ENCODE results near the gene COL6A5.

Gene COL6A5

GRCh38 chr3:130519754-130520153, 174.3 kb downstream of the COL6A5 start:
- no peak for DNase-seq (ENCODE audit: low read depth in 2 of 2)

GRCh38 chr3:130522399-130522798, 176.9 kb downstream of the COL6A5 start:
- no peak for DNase-seq (ENCODE audit: low read depth in 2 of 2)

- DNase-seq (ENCODE audit: low read depth in 2 of 2), result no peak
Observed at GRCh38 chr3:130527426-130527825, 182.0 kb downstream of the COL6A5 start.

GRCh38 chr3:130528120-130528519, 182.6 kb downstream of the COL6A5 start:
- no peak for DNase-seq (ENCODE audit: low read depth in 2 of 2)

- DNase-seq (ENCODE audit: low read depth in 2 of 2), result no peak
Observed at GRCh38 chr3:130529486-130530215, 184.2 kb downstream of the COL6A5 start.

- no peak for DNase-seq (ENCODE audit: low read depth in 2 of 2)
Observed at GRCh38 chr3:130533247-130533646, 187.8 kb downstream of the COL6A5 start.
